Measurements from ENCODE around the gene OTUB1. TPM values are rescaled to one million over a fixed set of nuclear protein-coding genes. Genes with fewer than 3 reads are reported as not detected.
"Not testable (repeated sequence)": the region's sequence is repeated elsewhere in the genome, so short reads cannot be mapped to it uniquely, and the experiment has no call there.

OTUB1 gene
- total RNA-seq, 4 donors from 2014 or later, result 47.7 to 70.4 (median 53.2) TPM

DNA sequence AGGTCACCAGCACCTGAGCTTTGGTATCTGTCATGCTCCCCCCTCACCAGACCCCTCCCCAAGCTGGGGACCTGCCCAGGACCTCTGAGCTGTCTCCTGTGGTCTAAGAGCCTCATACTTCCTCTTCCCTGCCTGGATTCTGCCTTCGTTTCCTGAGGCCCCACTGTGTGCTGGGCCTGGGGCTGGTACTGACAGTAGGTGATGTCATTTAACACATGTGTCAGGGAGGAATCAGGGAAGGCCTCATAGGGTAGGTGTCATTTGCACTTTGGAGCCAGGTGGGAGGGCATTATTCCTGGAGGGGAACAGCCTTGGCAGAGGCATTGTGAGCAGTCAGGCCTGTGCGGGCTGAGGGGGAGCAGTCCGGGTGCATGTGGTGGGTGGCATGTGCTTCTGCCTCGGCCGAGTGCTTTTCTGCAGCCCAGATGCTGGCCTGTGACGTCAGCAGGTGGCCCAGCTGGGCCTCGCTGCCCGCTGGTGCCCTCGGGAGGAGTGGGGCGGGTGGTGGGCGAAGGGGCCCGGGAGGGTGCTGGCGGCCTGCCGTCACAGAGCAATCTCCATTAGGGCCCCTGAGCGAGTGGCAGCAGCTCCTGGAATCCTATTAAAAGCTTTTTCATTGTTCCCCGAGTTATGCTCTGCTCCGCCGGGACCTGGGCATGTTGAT lies 58.6 kb downstream of the OTUB1 start:
- 40 to 80% methylated on average over 1 to 2 of the region's 18 CpGs for WGBS, 2 donors (ENCODE audit: low coverage in 1 of 2)
- no peak for TF ChIP-seq POLR2A (IDR thresholded peaks at IDR 0.05)
- TF ChIP-seq, protein P1, sequence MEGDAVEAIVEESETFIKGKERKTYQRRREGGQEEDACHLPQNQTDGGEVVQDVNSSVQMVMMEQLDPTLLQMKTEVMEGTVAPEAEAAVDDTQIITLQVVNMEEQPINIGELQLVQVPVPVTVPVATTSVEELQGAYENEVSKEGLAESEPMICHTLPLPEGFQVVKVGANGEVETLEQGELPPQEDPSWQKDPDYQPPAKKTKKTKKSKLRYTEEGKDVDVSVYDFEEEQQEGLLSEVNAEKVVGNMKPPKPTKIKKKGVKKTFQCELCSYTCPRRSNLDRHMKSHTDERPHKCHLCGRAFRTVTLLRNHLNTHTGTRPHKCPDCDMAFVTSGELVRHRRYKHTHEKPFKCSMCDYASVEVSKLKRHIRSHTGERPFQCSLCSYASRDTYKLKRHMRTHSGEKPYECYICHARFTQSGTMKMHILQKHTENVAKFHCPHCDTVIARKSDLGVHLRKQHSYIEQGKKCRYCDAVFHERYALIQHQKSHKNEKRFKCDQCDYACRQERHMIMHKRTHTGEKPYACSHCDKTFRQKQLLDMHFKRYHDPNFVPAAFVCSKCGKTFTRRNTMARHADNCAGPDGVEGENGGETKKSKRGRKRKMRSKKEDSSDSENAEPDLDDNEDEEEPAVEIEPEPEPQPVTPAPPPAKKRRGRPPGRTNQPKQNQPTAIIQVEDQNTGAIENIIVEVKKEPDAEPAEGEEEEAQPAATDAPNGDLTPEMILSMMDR (IDR thresholded peaks at IDR 0.05), result no peak
- no peak for TF ChIP-seq POLR2AphosphoS5 (IDR thresholded peaks at IDR 0.05)
- TF ChIP-seq EP300 (IDR thresholded peaks at IDR 0.05), result no peak
- no peak overlapping the region for H3K4me3 ChIP-seq
- H3K36me3 ChIP-seq, result no peaks in the 10 kb centered on the region
- ATAC-seq, result no peak
- H3K4me1 ChIP-seq, result peaks cover 0 to 5% (median 0%) of the 10 kb centered on the region in 3 donors
- no peaks in the 10 kb centered on the region for H3K27me3 ChIP-seq
- no peaks in the 10 kb centered on the region for H3K9me3 ChIP-seq
- H3K27ac ChIP-seq, result peak overlapping the region in 1 of 4 donors; percentile 7

DNA sequence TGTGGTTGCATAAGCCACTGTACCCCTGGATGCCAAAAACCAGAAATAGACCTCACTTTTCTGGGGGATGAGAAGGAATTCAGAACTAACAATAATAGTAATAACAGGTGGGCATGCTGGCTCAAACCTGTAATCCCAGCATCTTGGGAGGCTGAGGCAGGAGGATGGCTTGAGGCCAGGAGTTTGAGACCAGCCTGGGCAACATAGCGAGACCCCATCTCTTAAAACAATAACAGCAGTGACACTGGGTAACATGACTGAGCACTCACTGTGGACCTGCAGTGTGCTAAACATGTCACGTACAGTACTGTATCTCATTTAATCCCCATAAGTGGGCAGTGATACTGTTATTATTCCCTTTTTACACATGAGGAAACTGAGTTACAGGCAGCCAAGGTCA lies 59.5 kb downstream of the OTUB1 start:
- WGBS, 2 donors (ENCODE audit: low coverage in 1 of 2), result 67 to 93% methylated on average over 2 of the region's 2 CpGs
- H3K9me3 ChIP-seq, result no peaks in the 10 kb centered on the region

DNA sequence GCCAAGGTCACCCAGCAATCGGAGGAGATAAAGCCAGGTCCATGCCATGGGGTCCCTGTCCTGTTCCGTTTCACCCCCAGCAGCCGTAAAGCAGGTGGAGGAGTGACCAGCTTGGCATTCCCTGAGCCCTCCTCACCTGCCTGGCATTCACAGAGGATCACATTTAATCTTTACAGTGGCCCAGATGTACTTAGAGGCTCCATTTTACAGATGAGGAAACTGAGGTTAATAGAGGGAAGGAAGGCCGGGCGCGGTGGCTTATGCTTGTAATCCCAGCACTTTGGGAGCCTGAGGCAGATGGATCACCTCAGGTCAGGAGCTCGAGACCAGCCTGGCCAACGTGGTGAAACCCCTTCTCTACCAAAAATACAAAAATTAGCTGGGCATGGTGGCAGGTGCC lies 61.1 kb downstream of the OTUB1 start:
- H3K4me1 ChIP-seq, H3K36me3 ChIP-seq, H3K9me3 ChIP-seq, H3K27me3 ChIP-seq, H3K4me3 ChIP-seq, ATAC-seq: not testable (repeated sequence)
- peak overlapping the region in 1 of 4 donors; percentile 39 for H3K27ac ChIP-seq
- WGBS, 2 donors (ENCODE audit: low coverage in 1 of 2), result 100% methylated on average over 1 of the region's 8 CpGs; no CpG with 5 or more reads in 1 of the 2 donors

More for the DNA sequence above, 59.5 kb downstream of the OTUB1 start:
- TF ChIP-seq EP300 (IDR thresholded peaks at IDR 0.05) (no peak), POLR2A (IDR thresholded peaks at IDR 0.05) (no peak), POLR2AphosphoS5 (IDR thresholded peaks at IDR 0.05) (no peak)
- TF ChIP-seq, protein P1 (IDR thresholded peaks at IDR 0.05), result no peak
- peaks cover 0 to 5% (median 0%) of the 10 kb centered on the region in 3 donors for H3K4me1 ChIP-seq
- ATAC-seq, result no peak
- peak overlapping the region in 1 of 4 donors; percentile 39 for H3K27ac ChIP-seq
- no peak overlapping the region for H3K4me3 ChIP-seq
- no peaks in the 10 kb centered on the region for H3K36me3 ChIP-seq
- H3K27me3 ChIP-seq, result no peaks in the 10 kb centered on the region

Small RNAs within 50 kb of the gene (small RNA-seq; reads per million reads assigned to genes)
- 0 to 0.36 (median 0) reads per million in 4 donors for gene RNU6-45P

Other genes with a start within 250 kb of the OTUB1 start
- gene ZFTA, start 217.7 kb upstream of the OTUB1 start, total RNA-seq, result 10 to 100 TPM; 13.2 to 31.8 (median 24.5) TPM
- 10 to 100 TPM; 14.3 to 18.6 (median 15.5) TPM for gene SPINDOC, start 173.0 kb upstream of the OTUB1 start, total RNA-seq
- 10 to 100 TPM; 17.4 to 42.5 (median 23.8) TPM for gene MARK2, start 147.3 kb upstream of the OTUB1 start, total RNA-seq
- gene RCOR2, start 69.3 kb upstream of the OTUB1 start, total RNA-seq, result under 1 TPM in 3 of 4 donors, not detected in 1; 0.16 to 0.74 (median 0.58) TPM
- gene NAA40, start 47.4 kb upstream of the OTUB1 start, total RNA-seq, result 10 to 100 TPM in 1 of 4 donors, 1 to 10 TPM in 3; 3.8 to 12.5 (median 8.5) TPM
- 100 to 1,000 TPM; 317 to 650 (median 402) TPM for gene COX8A, start 11.8 kb upstream of the OTUB1 start, total RNA-seq
- 1 to 10 TPM; 1.1 to 4.7 (median 3.6) TPM for gene FLRT1, start 49.5 kb downstream of the OTUB1 start, total RNA-seq
- 10 to 100 TPM; 26.9 to 56.2 (median 30.4) TPM for gene MACROD1, start 179.7 kb downstream of the OTUB1 start, total RNA-seq
- gene STIP1, start 199.7 kb downstream of the OTUB1 start, total RNA-seq, result 100 to 1,000 TPM in 1 of 4 donors, 10 to 100 TPM in 3; 88.6 to 134 (median 94.0) TPM
- gene FERMT3, start 220.3 kb downstream of the OTUB1 start, total RNA-seq, result 10 to 100 TPM; 14.5 to 28.5 (median 17.0) TPM
- gene TRPT1, start 239.7 kb downstream of the OTUB1 start, total RNA-seq, result 10 to 100 TPM; 41.4 to 59.9 (median 50.3) TPM
- 10 to 100 TPM; 36.8 to 53.7 (median 45.8) TPM for gene NUDT22, start 239.8 kb downstream of the OTUB1 start, total RNA-seq
- 10 to 100 TPM in 3 of 4 donors, 1 to 10 TPM in 1; 7.1 to 33.5 (median 28.9) TPM for gene DNAJC4, start 244.1 kb downstream of the OTUB1 start, total RNA-seq
- 100 to 1,000 TPM in 2 of 4 donors, 10 to 100 TPM in 2; 49.9 to 152 (median 88.6) TPM for gene VEGFB, start 248.1 kb downstream of the OTUB1 start, total RNA-seq